Body of pancreas (tissue), 4 donors: ENCODE data around the gene SENP7.

Source experiments
- CTCF ChIP-seq, 7 experiments: fragments of 450-650 bp in 4 of 7; fragments of 200-600 bp in 3 of 7; sonication (generic) in 3 of 7; IDR thresholded peaks; one replicate each; pipeline ENCODE4 v1.5.1; 2016 to 2019; ENCODE audit warnings: antibody characterized with exemption in 7 of 7
- POLR2A ChIP-seq, 3 donors: fragments of 450-650 bp; IDR thresholded peaks; one replicate each; pipeline ENCODE4 v1.6.1; 2016; ENCODE audit warnings: antibody characterized with exemption in 3 of 3, mild to moderate bottlenecking in 2 of 3

DNA sequence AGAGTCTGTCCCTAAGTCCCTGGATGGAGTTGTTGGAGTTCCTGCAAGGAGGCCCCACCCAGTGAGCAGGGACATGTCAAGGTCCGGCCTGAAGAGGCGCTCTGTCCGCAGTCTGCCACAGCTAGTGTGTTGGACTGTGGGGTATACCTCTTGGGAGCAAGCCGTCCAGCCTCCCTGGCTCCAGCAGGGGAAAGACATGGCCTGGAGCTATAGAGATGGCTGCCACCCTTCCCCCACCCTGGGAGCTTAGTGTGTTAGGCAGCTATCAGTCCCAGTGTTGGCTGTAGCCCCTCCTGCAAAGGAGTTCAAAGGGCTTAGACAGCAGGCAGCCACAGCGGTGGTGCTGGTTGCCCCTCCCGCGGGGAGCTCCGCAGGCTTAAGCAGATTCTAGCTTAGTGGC, 212.9 kb downstream of the SENP7 start:
- TF ChIP-seq CTCF (IDR thresholded peaks at IDR 0.05) (no peak), POLR2A (IDR thresholded peaks at IDR 0.05) (no peak)
